ENCODE data around the gene TRIM45.

DNA sequence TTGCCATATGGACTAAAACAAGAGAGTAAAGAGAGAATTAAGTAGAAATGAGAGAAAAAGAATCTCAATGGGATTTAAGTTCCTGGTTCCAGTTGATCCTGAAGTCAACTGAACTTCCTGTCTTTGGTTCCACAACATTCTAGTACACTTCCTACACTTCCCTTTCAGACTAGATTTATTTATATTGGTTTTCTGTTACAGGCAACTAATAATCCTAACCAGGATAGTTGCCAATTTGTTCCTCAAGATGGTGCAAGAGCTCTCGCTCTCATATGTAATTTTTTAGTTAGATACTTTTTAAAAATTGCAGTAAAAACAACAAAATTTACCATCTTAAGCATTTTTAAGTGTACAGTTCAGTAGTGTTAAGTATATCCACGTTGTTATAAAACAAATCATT, 28.8 kb upstream of the TRIM45 start:
- TF ChIP-seq, protein P1, sequence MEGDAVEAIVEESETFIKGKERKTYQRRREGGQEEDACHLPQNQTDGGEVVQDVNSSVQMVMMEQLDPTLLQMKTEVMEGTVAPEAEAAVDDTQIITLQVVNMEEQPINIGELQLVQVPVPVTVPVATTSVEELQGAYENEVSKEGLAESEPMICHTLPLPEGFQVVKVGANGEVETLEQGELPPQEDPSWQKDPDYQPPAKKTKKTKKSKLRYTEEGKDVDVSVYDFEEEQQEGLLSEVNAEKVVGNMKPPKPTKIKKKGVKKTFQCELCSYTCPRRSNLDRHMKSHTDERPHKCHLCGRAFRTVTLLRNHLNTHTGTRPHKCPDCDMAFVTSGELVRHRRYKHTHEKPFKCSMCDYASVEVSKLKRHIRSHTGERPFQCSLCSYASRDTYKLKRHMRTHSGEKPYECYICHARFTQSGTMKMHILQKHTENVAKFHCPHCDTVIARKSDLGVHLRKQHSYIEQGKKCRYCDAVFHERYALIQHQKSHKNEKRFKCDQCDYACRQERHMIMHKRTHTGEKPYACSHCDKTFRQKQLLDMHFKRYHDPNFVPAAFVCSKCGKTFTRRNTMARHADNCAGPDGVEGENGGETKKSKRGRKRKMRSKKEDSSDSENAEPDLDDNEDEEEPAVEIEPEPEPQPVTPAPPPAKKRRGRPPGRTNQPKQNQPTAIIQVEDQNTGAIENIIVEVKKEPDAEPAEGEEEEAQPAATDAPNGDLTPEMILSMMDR (conservative IDR thresholded peaks at IDR 0.05 in 1 of 2, IDR thresholded peaks at IDR 0.05 in 1 of 2; ENCODE audit: low read depth in 1 of 2, low read length in 2 of 2), result no peak
- TF ChIP-seq EZH2 (IDR thresholded peaks at IDR 0.05; ENCODE audit: low read length, missing control alignments), result no peak
